ENCODE measurements around the gene SEC61A2.
A peak's percentile ranks its signal among the peaks of the same experiment; 100 is the strongest.

SEC61A2 gene

GRCh38 chr10:12184165-12184564 is 54.7 kb downstream of the SEC61A2 start:
- TF ChIP-seq CTCF (IDR thresholded peaks at IDR 0.05; ENCODE audit: low read depth, low read length, missing control alignments) = no peak
- DNase-seq (ENCODE audit: extremely low read depth, low read depth) = no peak

GRCh38 chr10:12186323-12186722 is 56.8 kb downstream of the SEC61A2 start:
- DNase-seq (ENCODE audit: extremely low read depth, low read depth) = no peak
- H3K4me3 ChIP-seq (replicated peaks; ENCODE audit: low read depth, low read length) = no peak overlapping the region
- no peak for TF ChIP-seq CTCF (IDR thresholded peaks at IDR 0.05; ENCODE audit: low read depth, low read length, missing control alignments)

More at GRCh38 chr10:12184165-12184564, 54.7 kb downstream of the SEC61A2 start:
- no peak overlapping the region for H3K4me3 ChIP-seq (replicated peaks; ENCODE audit: low read depth, low read length)

GRCh38 chr10:12187321-12187905 is 57.9 kb downstream of the SEC61A2 start:
- no peak overlapping the region for H3K4me3 ChIP-seq (replicated peaks; ENCODE audit: low read depth, low read length)
- TF ChIP-seq CTCF (IDR thresholded peaks at IDR 0.05; ENCODE audit: low read depth, low read length, missing control alignments) = no peak
- DNase-seq (ENCODE audit: extremely low read depth, low read depth) = no peak

- no peak for DNase-seq (ENCODE audit: extremely low read depth, low read depth)
- TF ChIP-seq CTCF (IDR thresholded peaks at IDR 0.05; ENCODE audit: low read depth, low read length, missing control alignments) = no peak
Observed at GRCh38 chr10:12188656-12189055, 59.2 kb downstream of the SEC61A2 start.

GRCh38 chr10:12189426-12189825 is 59.9 kb downstream of the SEC61A2 start:
- DNase-seq (ENCODE audit: extremely low read depth, low read depth) = no peak
- no peak for TF ChIP-seq CTCF (IDR thresholded peaks at IDR 0.05; ENCODE audit: low read depth, low read length, missing control alignments)
- no peak overlapping the region for H3K4me3 ChIP-seq (replicated peaks; ENCODE audit: low read depth, low read length)

More at GRCh38 chr10:12188656-12189055, 59.2 kb downstream of the SEC61A2 start:
- H3K4me3 ChIP-seq (replicated peaks; ENCODE audit: low read depth, low read length) = no peak overlapping the region

- TF ChIP-seq CTCF (IDR thresholded peaks at IDR 0.05; ENCODE audit: low read depth, low read length, missing control alignments) = no peak
- DNase-seq (ENCODE audit: extremely low read depth, low read depth) = no peak
- H3K4me3 ChIP-seq (replicated peaks; ENCODE audit: low read depth, low read length) = no peak overlapping the region
Observed at GRCh38 chr10:12191715-12192114, 62.2 kb downstream of the SEC61A2 start.

GRCh38 chr10:12193193-12193592 is 63.7 kb downstream of the SEC61A2 start:
- no peak for DNase-seq (ENCODE audit: extremely low read depth, low read depth)
- TF ChIP-seq CTCF (IDR thresholded peaks at IDR 0.05; ENCODE audit: low read depth, low read length, missing control alignments) = no peak
- peak overlapping the region; percentile 98; the same call in 1 of the 2 replicates for H3K4me3 ChIP-seq (replicated peaks; ENCODE audit: low read depth, low read length)

All from HFF-Myc (cell line).